CMK (cell line): Measurements from ENCODE around the gene CIITA.
A peak's percentile ranks its signal among the peaks of the same experiment; 100 is the strongest.

ENCODE experiments used
- DNase-seq: peaks from one replicate; pipeline ENCODE4 v3.0.0-alpha.2; 2010; ENCODE audit warnings: low read depth

CIITA gene

DNA sequence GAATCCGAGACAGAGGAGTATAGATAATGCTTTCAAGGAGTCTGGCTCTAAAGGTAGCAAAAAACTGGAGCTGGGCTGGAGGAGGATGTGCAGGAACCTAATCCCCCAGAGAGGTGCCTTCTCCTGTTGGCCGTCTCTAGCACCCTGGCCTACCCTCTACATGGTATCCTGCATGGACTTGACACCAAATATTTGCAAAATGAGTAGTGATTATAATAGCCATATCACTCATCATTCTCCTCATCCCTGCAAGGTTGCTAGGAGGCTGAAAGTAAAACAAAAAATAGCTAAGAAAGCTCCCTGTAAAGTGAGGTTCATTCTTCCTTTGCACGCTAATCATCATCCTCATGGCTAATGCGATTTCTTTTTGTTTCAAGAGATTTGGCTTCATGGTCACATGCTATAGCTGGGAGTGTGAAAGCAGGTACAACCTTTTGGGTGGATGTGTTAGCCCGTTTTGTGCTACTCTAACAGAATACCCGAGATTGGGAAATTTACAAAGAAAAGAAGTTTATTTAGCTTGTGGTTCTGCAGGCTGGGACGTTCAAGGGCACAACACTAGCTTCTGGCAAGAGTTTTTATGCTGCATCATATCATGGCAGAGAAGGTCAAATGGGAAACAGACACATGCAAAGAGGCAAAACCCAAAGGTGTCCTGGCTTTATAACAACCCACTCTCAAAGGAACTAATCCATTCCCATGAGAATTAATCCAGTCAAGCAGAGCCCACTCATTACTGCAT lies 27.1 kb upstream of the CIITA start:
- DNase-seq, result no peak

DNA sequence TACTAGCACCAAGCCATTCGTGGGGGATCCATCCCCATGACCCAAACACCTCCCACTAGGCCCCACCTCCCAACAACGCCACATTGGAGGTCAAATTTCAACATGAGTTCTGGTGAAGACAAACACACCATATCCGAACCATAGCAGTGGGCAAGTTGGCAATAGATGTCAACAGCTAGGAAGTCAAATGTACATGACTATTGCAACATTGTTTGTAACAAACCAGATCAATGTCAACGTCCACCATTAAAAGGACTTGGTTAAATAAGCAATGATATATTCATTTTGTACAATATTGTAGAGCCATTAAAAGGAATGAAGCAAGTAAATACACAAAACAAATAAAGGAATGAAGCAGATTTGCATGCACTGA lies 26.5 kb upstream of the CIITA start:
- no peak for DNase-seq

DNA sequence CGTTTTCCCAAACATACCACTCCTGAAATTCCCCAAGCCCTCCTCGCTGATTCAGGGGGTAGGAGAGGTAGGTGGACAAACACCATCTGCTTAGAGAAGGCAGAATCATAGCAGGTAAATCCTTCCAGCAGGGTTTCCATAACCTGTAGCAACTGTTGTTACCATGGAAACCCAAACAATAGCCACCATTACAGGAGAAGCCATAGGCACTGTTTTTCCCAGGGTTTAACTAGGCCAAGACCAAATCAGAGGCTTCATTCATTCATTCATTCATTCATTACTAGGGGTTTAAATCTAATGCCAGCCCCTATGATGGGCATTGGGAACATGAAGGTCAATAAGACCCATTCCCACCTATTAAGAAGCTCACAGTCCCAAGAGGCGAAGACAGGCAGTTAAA lies 25.5 kb upstream of the CIITA start:
- DNase-seq, result no peak

DNA sequence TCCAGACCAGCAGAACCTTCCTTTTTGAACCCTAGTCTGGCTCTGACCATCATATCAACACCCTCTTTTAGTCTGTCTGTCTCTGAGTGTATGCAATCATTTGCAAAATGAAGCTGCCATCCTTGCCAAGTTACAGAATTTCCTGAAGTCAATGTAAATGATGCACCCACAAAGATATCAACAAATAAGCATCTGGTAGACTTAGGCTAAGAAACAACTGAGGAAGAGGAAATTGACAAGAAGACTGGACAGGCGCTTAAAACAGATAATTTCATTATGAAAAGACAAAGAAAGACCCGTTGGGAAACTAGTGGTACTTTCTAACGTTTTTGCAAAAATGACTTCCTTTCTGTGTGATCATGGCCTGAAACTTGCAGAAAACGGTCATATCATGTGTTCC lies 24.7 kb upstream of the CIITA start:
- no peak for DNase-seq

DNA sequence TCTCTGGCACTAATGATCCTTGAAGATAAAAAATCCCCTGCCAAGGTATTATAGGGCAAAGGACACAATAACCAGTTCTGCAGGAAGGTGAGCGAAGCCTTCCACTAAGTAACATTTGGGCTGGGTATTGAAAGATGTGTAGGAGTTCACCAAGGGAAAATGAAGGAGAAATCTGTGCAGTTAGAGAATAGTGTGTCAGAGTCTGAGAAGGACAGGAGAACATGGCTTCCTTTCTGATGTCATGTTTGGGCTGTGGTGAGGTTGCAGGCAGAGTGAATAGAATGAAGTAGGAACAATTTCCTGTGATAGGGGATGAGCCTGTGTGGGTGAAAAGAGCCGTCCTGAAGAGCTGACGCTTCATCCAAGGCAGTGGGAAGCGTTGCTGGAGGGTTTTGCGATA lies 24.1 kb upstream of the CIITA start:
- DNase-seq, result no peak

DNA sequence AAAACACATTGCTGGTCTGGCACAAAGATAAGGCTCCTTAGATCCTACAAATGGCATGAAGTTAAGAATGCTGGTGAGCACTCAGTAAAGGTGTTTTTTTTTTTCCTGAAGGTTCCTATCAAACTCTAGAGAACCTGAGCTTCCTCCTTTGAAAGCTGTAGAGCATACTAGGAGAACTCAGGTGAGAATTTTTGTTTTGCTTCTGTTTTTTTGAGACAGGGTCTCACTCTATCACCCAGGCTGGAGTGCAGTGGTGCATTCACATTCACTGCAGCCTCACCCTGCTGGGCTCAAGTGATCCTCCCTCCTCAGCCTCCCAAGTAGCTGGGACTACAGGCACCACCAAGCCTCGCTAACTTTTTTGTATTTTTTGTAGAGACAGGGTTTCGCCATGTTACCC lies 21.0 kb upstream of the CIITA start:
- no peak for DNase-seq

DNA sequence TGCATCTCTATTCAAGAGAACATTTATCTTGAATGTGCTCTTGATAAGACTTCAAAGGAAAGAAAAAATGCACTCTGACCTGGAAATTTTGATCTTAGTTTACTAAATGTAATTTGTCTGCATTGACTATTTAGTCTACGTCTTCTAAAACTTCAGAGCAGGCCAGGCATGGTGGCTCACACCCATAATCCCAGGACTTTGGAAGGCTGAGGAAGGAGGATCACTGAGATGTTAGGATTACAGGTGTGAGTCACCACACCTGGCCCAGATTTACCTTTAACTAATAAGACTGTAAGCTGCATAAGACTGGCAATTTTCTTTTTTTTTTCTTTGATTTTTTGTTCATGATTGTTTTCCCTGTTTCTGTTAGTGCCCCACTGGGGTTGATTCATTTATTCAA lies 18.8 kb upstream of the CIITA start:
- DNase-seq, result no peak

DNA sequence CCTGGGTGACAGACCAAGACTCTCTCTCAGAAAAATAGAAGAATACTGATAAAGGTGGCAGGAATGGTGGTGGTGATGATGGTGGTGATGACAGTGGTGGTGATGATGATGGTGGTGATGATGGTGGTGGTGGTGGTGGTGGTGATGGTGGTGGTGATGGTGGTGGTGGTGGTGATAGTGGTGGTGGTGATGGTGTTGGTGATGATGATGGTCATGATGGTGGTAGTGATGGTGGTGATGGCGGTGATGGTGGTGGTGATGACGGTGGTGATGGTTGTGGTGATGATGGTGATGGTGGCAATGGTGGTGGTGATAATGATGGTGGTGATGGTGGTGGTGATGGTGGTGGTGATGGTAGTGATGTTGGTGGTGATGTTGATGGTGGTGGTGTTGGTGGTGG lies 18.0 kb upstream of the CIITA start:
- no peak for DNase-seq

DNA sequence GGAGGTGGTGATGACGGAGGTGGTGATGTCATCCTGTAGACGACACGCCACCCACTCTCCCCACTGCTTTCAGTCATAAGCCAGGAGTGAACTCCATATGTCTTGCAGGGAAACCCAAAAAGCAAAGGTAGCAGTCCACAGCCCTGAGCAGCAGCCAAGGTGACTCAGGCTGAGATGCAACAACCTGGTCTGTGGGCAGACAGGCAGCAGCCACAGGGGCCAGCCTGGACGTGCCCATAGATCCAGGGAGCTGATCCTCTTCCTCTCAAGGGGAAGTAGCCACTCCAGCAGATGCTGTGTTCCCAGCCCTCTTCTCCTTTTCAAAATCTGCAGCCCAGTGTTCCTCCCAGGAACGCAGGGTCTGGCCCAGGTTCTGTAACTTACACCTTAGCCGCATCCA lies 17.3 kb upstream of the CIITA start:
- no peak for DNase-seq

DNA sequence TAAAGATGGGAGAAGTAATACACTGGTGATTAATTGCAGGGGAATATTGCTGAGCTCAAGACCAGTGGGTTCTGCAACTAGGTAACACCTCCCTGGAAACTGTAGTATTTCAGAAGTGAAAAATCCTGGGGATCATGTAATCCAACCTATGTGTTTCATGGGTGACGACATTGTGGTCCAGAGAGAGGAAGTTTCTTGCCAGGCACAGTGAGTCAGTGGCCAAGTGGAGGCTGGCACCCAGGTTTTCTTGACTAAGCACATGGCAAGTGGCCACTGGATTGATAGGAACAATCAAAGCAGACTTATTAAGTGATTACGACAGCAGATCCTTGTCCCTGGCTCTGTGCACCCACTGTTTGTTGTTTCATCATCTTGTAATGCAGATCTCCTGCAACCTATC lies 14.6 kb upstream of the CIITA start:
- no peak for DNase-seq

DNA sequence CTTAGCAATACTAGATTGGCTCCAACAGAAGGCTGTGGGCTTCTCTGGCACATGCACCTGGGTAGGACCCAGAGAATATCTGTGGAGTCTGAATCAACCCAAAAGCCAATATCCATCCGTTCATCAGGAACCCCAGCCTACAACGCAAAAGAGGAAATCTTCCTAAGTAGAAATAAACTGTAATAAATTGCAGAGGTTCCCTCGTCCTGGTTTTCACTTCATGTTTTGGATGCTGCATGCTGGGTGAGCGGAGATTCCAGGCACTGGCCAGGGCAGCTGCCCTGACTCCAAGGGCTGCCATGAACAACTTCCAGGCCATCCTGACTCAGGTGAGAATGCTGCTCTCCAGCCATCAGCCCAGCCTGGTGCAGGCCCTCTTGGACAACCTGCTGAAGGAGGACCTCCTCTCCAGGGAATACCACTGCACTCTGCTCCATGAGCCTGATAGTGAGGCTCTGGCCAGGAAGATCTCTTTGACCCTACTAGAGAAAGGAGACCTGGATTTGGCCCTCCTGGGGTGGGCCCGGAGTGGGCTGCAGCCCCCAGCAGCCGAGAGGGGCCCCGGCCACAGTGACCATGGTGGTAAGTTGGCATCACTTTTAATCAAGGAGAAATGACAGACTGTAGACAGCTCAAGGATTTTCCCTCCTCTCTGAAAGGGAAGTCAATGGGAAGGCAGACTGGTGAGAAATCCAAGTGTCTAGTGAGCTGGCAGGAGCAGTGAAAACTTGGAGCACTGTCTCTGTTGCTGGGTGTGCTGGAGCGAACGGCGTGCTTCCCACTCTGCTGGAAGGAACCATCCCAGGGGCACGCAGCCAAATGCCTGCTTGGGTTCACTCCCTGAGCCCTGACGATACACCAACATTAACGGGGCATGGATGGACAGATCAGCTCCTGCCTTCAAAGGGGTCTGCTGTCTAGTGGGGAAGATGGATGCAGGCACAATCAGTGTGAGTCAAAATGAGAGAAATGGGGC lies 10.7 kb upstream of the CIITA start:
- DNase-seq, result no peak

DNA sequence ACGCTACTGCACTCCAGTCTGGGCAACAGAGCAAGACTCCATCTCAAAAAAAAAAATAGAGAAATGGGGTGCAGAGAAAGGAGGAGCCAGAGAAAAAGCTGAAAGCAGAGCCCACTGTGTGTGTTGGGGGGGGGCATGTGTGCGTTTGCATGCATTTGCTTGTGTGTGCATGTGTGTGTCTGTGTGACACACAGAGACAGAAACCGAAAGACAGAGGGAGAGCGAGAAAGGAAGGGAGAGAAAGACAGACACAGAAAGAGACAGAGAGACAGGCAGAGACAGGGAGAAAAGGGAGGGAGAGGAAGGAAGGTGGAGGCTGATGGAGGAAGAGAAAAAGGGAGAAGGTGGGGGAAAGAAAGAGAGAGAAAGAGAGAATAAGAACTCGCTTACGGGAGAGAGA lies 9.8 kb upstream of the CIITA start:
- no peak for DNase-seq

DNA sequence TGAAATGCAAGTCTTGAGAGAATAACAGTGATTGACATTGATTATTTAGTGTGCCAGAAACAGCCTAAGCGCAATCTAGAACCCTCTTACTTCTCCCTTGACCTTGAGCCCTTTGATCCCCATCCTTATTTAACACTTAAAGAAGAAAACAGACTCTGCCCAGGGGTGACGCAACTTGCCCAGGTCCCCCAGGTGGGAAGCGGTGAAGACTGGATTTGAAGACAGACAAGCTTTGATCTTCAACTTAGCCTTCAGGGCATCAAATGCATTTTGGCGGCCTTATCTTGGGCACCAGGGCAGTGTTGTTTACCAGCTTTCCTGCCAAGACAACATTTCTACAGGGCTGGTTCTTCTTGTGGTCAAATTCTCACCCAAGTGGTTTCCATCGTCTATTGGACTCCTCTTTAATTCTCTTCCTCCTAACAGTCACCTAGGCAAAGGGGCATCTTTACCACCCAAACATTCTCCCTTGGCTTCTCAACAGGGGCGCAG lies 8.9 kb upstream of the CIITA start:
- no peak for DNase-seq

DNA sequence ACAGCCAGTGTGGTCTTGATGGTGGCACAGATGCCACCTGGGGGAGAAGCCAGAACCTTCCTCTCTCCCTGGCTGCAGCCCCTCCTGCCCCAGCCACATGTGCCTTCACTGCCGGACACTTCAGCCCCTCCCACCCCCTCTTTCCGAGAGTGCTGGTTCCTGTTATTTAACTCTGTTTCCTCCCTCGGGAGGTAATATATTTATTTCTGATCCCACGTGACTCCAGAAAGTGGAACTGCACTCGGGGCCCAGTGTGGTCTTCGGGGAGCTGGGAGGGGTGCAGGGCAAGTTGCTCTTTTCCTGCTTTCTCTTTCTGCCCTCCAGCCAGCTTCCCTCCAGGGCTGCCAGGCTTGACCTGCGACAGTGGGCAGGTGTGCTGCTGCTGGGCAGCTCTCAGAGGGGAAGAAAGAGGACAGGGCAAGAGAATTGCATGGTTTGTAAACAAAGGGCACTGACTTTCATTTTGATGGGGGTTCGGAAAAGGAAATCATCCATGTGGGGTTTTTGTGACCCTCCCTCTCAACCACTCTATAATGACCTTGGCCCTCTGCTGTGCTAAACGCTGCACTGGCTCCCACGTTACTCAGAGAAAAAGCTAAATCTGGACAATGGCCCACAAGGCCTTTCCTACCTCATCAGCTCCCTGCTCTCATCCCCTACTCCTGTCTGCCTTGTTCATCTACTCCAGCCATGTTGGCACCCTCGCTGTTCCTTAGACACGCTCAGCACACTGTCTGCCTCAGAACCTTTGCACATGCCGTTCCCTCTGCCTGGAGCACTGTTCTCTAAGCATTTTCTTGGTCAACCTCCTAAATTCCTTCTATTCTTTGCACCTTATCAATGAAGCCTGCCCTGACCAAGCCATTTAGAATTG lies 8.2 kb upstream of the CIITA start:
- DNase-seq, result peak; percentile 55

DNA sequence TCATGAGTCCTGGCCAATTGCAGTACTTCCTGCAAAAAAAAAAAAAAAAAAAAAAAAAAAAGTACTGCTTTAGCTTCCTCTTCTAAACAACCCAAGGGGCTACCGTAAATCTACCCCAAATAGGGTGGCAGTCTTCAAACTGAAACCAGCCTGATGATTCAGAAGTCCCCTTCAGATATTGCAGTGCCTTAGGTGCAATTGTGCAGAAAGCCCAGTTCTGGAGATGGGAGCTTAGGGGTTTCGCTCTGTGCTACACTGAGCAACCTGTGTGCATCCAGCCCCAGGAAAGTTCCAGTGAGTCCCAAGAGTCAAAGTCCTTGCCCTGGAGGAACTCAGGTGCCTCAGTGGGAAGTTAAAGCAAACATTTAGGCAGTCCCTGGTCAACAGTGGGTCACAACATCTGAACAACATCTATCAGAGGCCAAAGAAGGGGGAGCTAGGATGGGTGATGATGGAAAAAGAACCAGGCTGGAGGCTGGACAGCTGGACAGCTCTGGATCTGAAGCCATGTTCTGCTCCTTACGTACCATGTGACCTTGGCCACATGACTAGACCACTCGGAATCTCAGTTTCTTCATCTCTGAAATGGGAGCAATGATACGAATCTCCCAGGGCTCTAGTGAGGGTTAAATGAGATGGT lies 6.7 kb upstream of the CIITA start:
- DNase-seq, result no peak

DNA sequence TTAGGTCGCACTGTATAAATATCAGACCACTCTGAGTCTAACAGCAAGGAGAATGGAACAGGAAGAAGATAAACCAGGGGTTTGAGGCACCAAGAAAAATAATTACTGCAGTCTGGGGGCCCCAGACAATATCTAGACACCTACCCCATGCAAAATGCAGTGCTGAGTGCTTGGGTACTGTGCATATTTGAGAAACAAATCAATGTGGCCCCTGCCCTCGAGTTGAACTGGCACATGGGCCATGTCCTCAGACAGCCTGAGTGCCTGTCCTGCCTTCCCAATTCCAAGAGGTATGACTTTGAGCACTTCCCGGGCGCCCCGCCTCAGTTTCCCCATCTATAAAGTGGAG lies 6.2 kb upstream of the CIITA start:
- DNase-seq, result no peak

DNA sequence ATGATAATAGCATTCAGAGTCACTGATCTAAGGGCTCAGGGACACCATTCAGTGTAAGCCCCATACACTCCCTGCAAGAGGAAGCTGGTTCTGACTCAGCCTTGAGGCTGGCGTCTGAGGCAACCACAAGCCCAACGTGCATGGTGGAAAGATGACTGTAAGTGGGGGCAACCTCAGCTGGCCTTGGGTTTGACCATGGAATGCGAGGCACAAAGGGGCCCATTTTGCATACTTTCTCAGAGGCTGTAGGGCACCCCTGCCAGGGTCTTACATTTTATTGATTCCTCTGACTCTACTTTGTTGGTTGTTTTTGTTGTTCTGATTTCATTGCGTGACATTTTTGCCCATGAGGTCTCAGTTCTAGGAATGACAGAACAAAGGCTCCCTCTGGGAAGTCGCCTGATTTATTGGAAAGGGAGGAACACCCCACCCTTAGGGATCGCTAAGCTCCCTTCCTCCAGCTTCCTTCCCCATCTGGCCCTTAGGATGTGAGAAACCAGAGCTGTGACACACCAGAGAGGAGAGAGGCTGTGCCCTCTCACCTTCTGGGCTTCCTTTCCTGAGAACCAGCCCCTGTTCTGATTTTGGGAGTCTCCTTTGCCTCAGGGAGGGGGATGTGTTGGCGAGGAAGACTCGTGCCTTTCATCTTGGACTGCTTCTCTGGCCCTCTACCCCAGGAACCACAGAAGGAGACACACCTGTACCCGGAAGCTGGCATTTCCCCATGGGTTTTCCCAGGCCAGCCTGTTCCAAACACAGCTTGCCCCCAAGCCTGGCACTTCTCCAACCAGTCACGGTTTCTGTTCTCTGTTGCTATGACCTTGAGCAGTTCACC lies 5.6 kb upstream of the CIITA start:
- DNase-seq, result no peak

DNA sequence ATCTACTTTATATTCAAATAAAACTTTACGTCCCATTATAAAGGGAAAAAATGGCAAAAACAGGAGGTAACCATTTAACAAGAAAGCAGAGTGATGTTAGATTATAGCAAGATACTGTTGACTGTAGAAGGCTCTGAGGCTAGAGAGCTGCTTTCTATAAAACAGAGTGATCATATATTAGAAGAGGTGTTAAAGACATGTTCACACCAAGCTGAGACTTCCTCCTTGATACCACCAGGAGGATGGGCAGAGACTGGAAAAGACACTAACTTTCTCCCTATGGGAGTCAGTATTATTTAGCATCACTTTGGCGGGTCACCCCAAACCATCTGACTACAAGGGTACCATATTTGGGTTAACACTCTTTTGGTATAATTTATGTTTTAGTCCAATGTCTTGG lies 687 bp upstream of the CIITA start:
- no peak for DNase-seq

DNA sequence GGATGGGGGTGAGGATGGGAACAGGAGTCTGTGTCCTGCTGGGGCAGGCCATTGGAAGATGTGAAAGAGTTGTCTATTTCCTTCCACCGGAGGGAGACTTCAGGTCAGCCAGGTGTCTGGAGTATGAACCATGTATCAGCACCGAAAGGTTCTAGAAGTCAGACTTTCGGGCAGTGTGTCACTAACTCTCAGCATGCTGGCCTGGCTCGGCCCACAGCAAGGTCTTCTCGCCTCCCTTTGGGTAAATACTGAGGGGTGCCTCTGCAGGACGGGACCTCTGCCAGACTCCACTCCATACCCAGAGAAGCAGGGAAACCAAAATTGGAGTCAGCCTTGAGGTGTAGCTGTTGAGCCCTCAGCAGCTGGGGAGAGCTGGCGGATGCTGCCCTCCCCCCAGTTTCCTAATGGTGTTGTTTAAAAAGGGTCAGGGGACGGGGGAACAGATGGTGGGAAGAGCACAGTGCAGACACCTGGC lies 507 bp downstream of the CIITA start:
- DNase-seq, result no peak

DNA sequence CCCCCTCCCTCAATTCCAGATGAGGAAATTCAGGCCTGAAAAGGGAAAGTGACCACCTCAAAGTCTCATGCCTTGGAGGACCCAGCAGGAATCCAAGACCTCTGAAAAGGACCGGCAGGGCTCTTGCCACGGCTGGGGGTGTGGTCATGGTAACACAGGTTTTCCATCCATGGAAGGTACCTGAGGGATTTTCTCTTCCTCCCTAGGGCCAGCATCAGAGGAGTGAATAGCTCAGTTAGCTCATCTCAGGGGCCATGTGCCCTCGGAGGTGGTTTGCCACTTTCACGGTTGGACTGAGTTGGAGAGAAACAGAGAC lies 1.3 kb downstream of the CIITA start:
- DNase-seq, result no peak
